Fibroblast of skin of back (primary cell): ENCODE measurements around the gene IL18RAP. TPM values are rescaled to one million over a fixed set of nuclear protein-coding genes. Genes with fewer than 3 reads are reported as not detected.

Experiments used
- DNase-seq: peaks from one replicate; pipeline ENCODE4 v3.0.0-alpha.2; 2013
- polyA plus RNA-seq, 2 experiments: library from polyadenylated mRNA; unstranded; fragments of 120-200 nt; gene quantifications; one replicate each; pipeline ENCODE4 v1.2.1, GENCODE V29; 2013; ENCODE audit not compliant: insufficient read length in 2 of 2

The IL18RAP gene, protein sequence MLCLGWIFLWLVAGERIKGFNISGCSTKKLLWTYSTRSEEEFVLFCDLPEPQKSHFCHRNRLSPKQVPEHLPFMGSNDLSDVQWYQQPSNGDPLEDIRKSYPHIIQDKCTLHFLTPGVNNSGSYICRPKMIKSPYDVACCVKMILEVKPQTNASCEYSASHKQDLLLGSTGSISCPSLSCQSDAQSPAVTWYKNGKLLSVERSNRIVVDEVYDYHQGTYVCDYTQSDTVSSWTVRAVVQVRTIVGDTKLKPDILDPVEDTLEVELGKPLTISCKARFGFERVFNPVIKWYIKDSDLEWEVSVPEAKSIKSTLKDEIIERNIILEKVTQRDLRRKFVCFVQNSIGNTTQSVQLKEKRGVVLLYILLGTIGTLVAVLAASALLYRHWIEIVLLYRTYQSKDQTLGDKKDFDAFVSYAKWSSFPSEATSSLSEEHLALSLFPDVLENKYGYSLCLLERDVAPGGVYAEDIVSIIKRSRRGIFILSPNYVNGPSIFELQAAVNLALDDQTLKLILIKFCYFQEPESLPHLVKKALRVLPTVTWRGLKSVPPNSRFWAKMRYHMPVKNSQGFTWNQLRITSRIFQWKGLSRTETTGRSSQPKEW
- not detected for polyA plus RNA-seq (2013, experiment 1 of 2; ENCODE audit: insufficient read length)
- polyA plus RNA-seq (2013, experiment 2 of 2; ENCODE audit: insufficient read length), result not detected

- no peak for DNase-seq
Measured at GRCh38 chr2:102422910-102423309, at the start of gene IL18RAP. TSS of gene IL18RAP (plus strand) at chr2:102423160. CDS start at chr2:102423278, 118 bp downstream.

GRCh38 chr2:102376052-102376591, 46.8 kb upstream of the IL18RAP start:
- DNase-seq, result peak; percentile 4

- no peak for DNase-seq
Measured at GRCh38 chr2:102383722-102384121, 39.2 kb upstream of the IL18RAP start.

- peak; percentile 5 for DNase-seq
Measured at GRCh38 chr2:102385522-102385921, 37.4 kb upstream of the IL18RAP start.

DNA sequence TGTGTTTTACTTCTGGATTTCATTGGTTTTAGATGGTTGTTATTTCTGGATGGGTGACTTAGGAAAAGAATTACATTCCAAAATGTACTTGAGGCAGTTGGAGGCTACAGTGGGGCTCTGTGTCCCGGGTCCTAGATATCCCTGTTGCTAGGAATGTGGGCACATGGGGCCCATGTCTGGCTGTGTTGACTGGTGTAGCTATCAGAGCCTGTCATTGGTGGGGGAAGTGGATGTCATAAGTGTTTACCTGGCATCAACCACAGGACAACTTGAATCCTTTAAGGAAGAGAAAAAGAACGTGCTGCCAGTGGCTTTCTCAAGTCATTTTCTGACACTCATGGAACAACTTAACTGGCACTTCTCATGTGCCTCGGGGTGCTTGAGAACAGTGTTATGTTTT, 37.0 kb upstream of the IL18RAP start:
- no peak for DNase-seq

- DNase-seq, result no peak
Measured at GRCh38 chr2:102386867-102387541, 36.0 kb upstream of the IL18RAP start.

GRCh38 chr2:102387763-102388546, 35.0 kb upstream of the IL18RAP start:
- DNase-seq, result no peak

- no peak for DNase-seq
Measured at GRCh38 chr2:102391565-102391964, 31.4 kb upstream of the IL18RAP start.

DNA sequence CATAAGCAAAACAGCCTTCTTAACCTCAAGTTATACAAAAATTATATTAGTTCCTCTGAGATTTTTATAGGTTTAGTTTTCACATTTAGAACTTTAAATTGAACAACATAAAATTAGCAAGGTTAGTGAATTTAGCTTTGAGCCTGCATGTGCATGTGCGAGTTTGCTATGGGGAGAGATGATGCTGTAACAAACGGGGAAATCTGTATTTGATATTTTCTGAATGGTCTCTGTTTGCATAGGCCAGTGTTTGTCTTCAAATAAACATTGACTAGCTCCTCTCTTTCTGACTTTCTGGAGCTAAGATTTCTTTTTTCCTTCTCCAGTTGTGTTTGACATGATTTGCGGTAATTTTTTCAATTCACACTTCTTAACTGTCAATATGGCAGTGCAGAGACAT, 30.9 kb upstream of the IL18RAP start:
- DNase-seq, result no peak

DNA sequence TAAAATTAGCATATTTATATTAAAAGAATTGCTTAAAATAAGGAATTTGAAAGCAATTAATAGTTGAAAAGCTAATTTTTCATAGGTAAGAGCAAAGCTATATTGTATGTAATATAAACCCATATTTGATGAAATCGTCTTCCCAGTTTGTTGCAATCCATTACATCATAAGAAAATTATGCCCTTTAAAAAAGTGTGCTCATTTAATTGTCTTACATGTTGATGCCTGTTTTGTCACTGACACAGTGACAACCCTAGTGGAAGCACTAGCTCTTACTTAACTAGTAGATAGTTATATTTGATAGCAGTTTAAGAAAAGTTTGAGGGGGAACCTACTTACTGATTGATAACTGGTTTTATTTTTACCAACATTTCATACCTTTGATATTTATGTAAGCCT, 30.0 kb upstream of the IL18RAP start:
- no peak for DNase-seq

- no peak for DNase-seq
Measured at GRCh38 chr2:102396012-102396411, 26.9 kb upstream of the IL18RAP start.

GRCh38 chr2:102397209-102397608, 25.8 kb upstream of the IL18RAP start:
- DNase-seq, result no peak

DNA sequence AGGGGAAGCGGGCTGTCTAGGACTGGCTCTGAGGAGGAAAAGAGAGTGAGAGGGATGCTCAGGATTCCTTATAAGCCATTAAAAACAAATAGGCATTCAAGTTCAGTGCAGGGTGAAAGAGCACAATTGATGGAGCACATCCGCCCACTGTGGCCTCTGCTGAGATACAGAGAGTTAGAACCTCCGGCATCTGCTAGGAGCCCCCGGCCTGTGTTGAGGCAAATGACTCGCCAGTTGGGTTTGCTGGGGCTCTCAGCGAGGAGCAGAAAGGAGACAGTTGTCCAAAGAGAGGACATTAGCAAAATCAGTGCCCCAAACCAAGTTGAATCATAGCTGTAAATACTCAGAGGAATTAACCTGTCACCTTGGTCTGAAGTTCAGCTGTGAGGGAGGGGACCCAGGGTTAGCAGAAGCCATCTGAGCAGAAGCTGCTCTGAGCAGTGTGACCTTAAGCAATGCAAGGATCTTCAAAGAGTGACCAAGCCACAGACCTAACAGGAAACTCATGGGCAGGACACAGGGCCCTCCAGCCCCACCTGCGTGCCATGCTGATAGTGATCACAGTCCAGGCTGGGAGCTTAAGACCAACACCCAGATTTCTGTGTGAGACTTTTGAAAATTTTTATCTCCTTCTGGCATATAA, 23.3 kb upstream of the IL18RAP start:
- DNase-seq, result no peak

DNA sequence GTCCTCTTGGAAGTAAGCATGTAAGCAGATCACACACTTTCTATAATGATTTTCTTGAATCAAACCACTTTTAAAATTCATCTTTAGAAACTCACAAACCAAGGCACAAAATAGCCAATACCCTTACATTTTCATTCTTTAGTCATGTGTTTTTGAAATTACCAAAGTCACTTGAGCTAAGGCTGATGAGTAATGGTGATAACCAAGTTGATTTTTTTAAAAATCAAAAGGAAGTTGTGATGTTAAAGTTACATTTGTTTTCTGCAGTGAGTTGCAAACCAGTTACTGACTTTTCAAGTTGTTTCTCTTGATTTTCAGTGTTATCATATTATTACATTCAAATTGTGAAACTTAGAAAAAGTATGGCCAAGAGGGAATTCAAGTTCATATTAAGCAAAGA, 21.5 kb upstream of the IL18RAP start:
- no peak for DNase-seq

DNA sequence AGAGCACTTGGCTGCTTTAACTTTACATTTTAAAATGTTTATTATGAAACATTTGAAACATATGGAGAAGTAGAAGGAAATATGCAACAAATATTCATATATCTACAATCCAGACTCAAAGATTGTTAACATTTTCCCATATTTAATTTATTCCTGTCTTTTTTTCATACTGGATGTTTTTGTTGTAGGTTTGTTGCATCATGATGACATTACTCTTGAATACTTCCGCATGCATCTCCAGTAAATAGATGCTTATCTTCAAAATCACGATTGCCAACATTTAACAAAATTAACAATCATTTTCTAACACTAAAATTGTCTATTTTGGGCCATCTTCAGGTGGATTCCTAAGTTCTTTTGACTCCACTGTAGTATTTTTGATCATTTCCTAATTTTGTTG, 21.1 kb upstream of the IL18RAP start:
- DNase-seq, result no peak

GRCh38 chr2:102410952-102411351, 12.0 kb upstream of the IL18RAP start:
- DNase-seq, result no peak

GRCh38 chr2:102412199-102412598, 10.8 kb upstream of the IL18RAP start:
- no peak for DNase-seq

DNA sequence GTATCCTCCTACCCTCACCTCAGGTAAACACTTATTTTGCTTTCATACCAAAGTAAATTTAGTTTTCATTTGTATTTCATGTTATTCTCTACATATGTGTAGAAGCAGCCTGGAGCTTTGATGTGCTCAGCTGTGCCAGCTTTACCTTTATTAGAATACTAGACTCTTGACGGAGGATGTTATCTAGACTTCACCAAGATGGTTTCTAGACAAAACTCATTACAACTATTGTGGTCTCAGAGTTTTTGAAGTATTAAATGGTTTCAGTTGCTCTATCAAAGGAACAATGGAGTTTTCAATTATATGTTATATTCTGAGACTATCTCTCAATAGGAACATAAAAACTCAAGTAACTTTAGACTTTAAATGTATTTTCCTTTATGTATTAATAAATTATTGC, 5.0 kb upstream of the IL18RAP start:
- DNase-seq, result no peak

GRCh38 chr2:102418421-102418961, 4.5 kb upstream of the IL18RAP start:
- DNase-seq, result peak; percentile 11

GRCh38 chr2:102420290-102420689, 2.7 kb upstream of the IL18RAP start:
- no peak for DNase-seq
